H9 (cell line): ENCODE measurements around the gene ANXA9. TPM values are rescaled to one million over a fixed set of nuclear protein-coding genes. Genes with fewer than 3 reads are reported as not detected.

Source experiments
- DNase-seq: peaks from one replicate; pipeline ENCODE4 v3.0.0-alpha.2; 2017
- H2AFZ ChIP-seq: one replicate; pipeline ENCODE4 v1.6.1; 2013; ENCODE audit warnings: mild to moderate bottlenecking, low read length, control low read depth, moderate library complexity
- H2AK5ac ChIP-seq: 2 replicates; pipeline ENCODE4 v1.6.1; 2013; ENCODE audit warnings: low read length, control low read depth, mixed read lengths; ENCODE audit not compliant: insufficient read length
- H2BK120ac ChIP-seq: one replicate; pipeline ENCODE4 v1.6.1; 2013; ENCODE audit warnings: low read depth, mild to moderate bottlenecking, low read length, control low read depth, inconsistent platforms; ENCODE audit not compliant: poor library complexity, severe bottlenecking
- H2BK12ac ChIP-seq: 2 replicates; pipeline ENCODE4 v1.6.1; 2013; ENCODE audit warnings: low read length, control low read depth, mixed read lengths, low read depth; ENCODE audit not compliant: insufficient read length
- H2BK15ac ChIP-seq: 2 replicates; pipeline ENCODE4 v1.6.1; 2013; ENCODE audit warnings: low read depth, low read length, control low read depth
- H2BK20ac ChIP-seq: one replicate; pipeline ENCODE4 v1.6.1; 2013; ENCODE audit warnings: low read depth, mild to moderate bottlenecking, low read length, control low read depth, inconsistent platforms; ENCODE audit not compliant: poor library complexity, severe bottlenecking
- H2BK5ac ChIP-seq: 2 replicates; pipeline ENCODE4 v1.6.1; 2013; ENCODE audit warnings: low read length, control low read depth, mixed read lengths; ENCODE audit not compliant: insufficient read length
- H3K14ac ChIP-seq: 2 replicates; pipeline ENCODE4 v1.6.1; 2013; ENCODE audit warnings: low read length, control low read depth; ENCODE audit not compliant: insufficient read depth
- H3K18ac ChIP-seq: 2 replicates; pipeline ENCODE4 v1.6.1; 2013; ENCODE audit warnings: low read depth, mild to moderate bottlenecking, mixed read lengths, low read length, control low read depth; ENCODE audit not compliant: insufficient read length
- H3K23ac ChIP-seq: 2 replicates; pipeline ENCODE4 v1.6.1; 2013; ENCODE audit warnings: low read length, control low read depth, mixed read lengths, low read depth; ENCODE audit not compliant: insufficient read length
- H3K23me2 ChIP-seq: 2 replicates; pipeline ENCODE4 v1.6.1; 2013; ENCODE audit warnings: low read depth, mild to moderate bottlenecking, mixed read lengths, low read length, control low read depth; ENCODE audit not compliant: insufficient read length, poor library complexity, severe bottlenecking
- H3K27ac ChIP-seq: 2 replicates; pipeline ENCODE4 v1.5.1; 2013; ENCODE audit warnings: low read length, control low read depth, mixed read lengths, low read depth; ENCODE audit not compliant: insufficient read length
- H3K27me3 ChIP-seq: 2 replicates; pipeline ENCODE4 v1.6.1; 2013; ENCODE audit warnings: low read length, control low read depth, inconsistent platforms; ENCODE audit not compliant: insufficient read depth
- H3K4ac ChIP-seq: 2 replicates; pipeline ENCODE4 v1.6.1; 2013; ENCODE audit warnings: low read depth, mild to moderate bottlenecking, control low read depth, inconsistent platforms, low read length, moderate library complexity
- H3K4me1 ChIP-seq: 2 replicates; pipeline ENCODE4 v1.6.1; 2013; ENCODE audit warnings: low read length, control low read depth, inconsistent platforms; ENCODE audit not compliant: insufficient read depth
- H3K4me2 ChIP-seq: 2 replicates; pipeline ENCODE4 v1.6.1; 2013; ENCODE audit warnings: low read length, control low read depth, mixed read lengths; ENCODE audit not compliant: insufficient read length, insufficient read depth
- H3K56ac ChIP-seq: 2 replicates; pipeline ENCODE4 v1.6.1; 2013; ENCODE audit warnings: low read depth, mild to moderate bottlenecking, mixed read lengths, low read length, control low read depth; ENCODE audit not compliant: insufficient read length
- H3K79me1 ChIP-seq: 2 replicates; pipeline ENCODE4 v1.6.1; 2013; ENCODE audit warnings: low read depth, mild to moderate bottlenecking, moderate library complexity, low read length, control low read depth, inconsistent platforms; ENCODE audit not compliant: insufficient read depth, poor library complexity, severe bottlenecking
- H3K79me2 ChIP-seq: 2 replicates; pipeline ENCODE4 v1.6.1; 2013; ENCODE audit warnings: low read length, control low read depth, inconsistent platforms; ENCODE audit not compliant: insufficient read depth
- H3K9ac ChIP-seq: 2 replicates; pipeline ENCODE4 v1.6.1; 2013; ENCODE audit warnings: low read length, control low read depth, mixed read lengths; ENCODE audit not compliant: insufficient read length; ENCODE audit errors: extremely low read depth
- H3K9me3 ChIP-seq: one replicate; pipeline ENCODE4 v1.6.1; 2013; ENCODE audit warnings: low read depth, low read length, inconsistent platforms; ENCODE audit not compliant: control insufficient read depth
- H3T11ph ChIP-seq: one replicate; pipeline ENCODE4 v1.6.1; 2013; ENCODE audit warnings: mild to moderate bottlenecking, low read length, control low read depth, inconsistent platforms
- H4K20me1 ChIP-seq: one replicate; pipeline ENCODE4 v1.6.1; 2013; ENCODE audit not compliant: control insufficient read depth, insufficient read length, insufficient read depth
- H4K5ac ChIP-seq: 2 replicates; pipeline ENCODE4 v1.6.1; 2013; ENCODE audit warnings: low read depth, mild to moderate bottlenecking, mixed read lengths, low read length, control low read depth; ENCODE audit not compliant: insufficient read length
- H4K8ac ChIP-seq: replicated peaks from 2 replicates; pipeline ENCODE4 v1.6.1; 2013; ENCODE audit warnings: low read length, control low read depth, mixed read lengths, low read depth; ENCODE audit not compliant: insufficient read length
- H4K91ac ChIP-seq: 2 replicates; pipeline ENCODE4 v1.6.1; 2013; ENCODE audit warnings: low read depth, mild to moderate bottlenecking, moderate library complexity, mixed read lengths, low read length, control low read depth; ENCODE audit not compliant: insufficient read length
- H3K27ac Mint-ChIP-seq, 3 experiments: 2 replicates in 2 of 3; 3 replicates in 1 of 3; pipeline ENCODE4 v1.8.0; 2020 to 2021; ENCODE audit warnings: mixed read lengths in 3 of 3, mild to moderate bottlenecking in 1 of 3, moderate library complexity in 1 of 3
- H3K27me3 Mint-ChIP-seq: 2 replicates; pipeline ENCODE4 v1.8.0; 2021; ENCODE audit warnings: low read depth, mild to moderate bottlenecking, moderate library complexity, mixed read lengths
- H3K36me3 Mint-ChIP-seq, 3 experiments: 2 replicates in 2 of 3; 3 replicates in 1 of 3; pipeline ENCODE4 v1.8.0; 2020 to 2021; ENCODE audit warnings: low read depth in 3 of 3, mixed read lengths in 3 of 3; ENCODE audit not compliant: insufficient read depth in 1 of 3
- H3K4me1 Mint-ChIP-seq, 2 experiments: 2 replicates each; pipeline ENCODE4 v1.8.0; 2020; ENCODE audit warnings: mixed read lengths in 2 of 2
- H3K4me3 Mint-ChIP-seq, 2 experiments: 2 replicates in 1 of 2; 3 replicates in 1 of 2; pipeline ENCODE4 v1.8.0; 2020 to 2021; ENCODE audit warnings: mild to moderate bottlenecking in 2 of 2, mixed read lengths in 2 of 2, moderate library complexity in 1 of 2
- H3K9me3 Mint-ChIP-seq, 2 experiments: 2 replicates in 1 of 2; 3 replicates in 1 of 2; pipeline ENCODE4 v1.8.0; 2020; ENCODE audit warnings: mild to moderate bottlenecking in 2 of 2, mixed read lengths in 2 of 2, moderate library complexity in 1 of 2
- CTCF ChIP-seq: fragments of 200-600 bp; sonication (generic); conservative IDR thresholded peaks from 3 replicates; pipeline ENCODE4 v1.8.0; 2021; ENCODE audit warnings: antibody characterized with exemption, mild to moderate bottlenecking
- WGBS: extraction: QIAGEN DNeasy Blood & Tissue Kit; methylation state at CpG from one replicate; pipeline ENCODE4 v1.1.7; 2013; ENCODE audit warnings: missing lambda C conversion rate, low lambda C conversion rate, mixed read lengths; ENCODE audit not compliant: insufficient read length; ENCODE audit errors: extremely low coverage; 5-methylcytosine and 5-hydroxymethylcytosine counted together
- total RNA-seq: library from RNA; stranded (reverse); gene quantifications from 2 replicates; pipeline ENCODE4 v1.2.1, GENCODE V29; 2021

Gene ANXA9
- total RNA-seq, 1 experiment from 2014 or later, result 0.92 TPM

DNA sequence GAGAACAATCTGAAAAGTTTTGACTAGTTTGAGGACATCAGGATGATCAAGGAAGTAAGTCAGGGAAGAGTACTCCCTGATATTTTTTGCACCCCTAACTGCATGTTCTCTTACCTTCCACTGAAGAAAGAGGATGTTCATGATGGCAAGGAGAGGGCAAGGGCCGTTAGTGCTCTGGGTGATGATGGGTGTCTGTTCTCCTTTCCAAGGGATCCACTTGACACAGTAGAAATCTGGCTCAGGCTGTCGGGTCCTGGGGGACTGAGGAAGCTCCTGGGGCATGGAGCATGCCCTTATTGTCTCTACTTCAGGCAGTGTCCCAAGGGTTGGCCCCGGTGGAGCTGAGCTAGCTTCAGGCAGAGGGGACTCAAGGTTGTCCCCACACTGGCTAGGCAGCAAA is 20.0 kb downstream of the ANXA9 start:
- H3K4me1 Mint-ChIP-seq, result peaks cover 18 to 24% of the 10 kb centered on the region in 2 experiments
- Histone ChIP-seq H3K79me2 (no peaks in the 10 kb centered on the region), H3K23me2 (peaks cover 4% of the 10 kb centered on the region), H2AK5ac (no peak overlapping the region), H3K9ac (no peak overlapping the region), H3K18ac (no peak overlapping the region), H3K4ac (no peak overlapping the region), H2BK20ac (no peak overlapping the region), H2BK5ac (no peak overlapping the region), H3K27me3 (no peaks in the 10 kb centered on the region), H4K8ac (no peak overlapping the region), H4K5ac (no peak overlapping the region), H3K23ac (no peak overlapping the region), H2BK15ac (no peak overlapping the region), H2AFZ (no peak overlapping the region), H2BK12ac (no peak overlapping the region), H3K4me2 (no peak overlapping the region), H3K4me1 (peaks cover 3% of the 10 kb centered on the region; the same call in 1 of the 2 replicates), H4K91ac (no peak overlapping the region), H3K14ac (no peak overlapping the region), H3K27ac (no peak overlapping the region), H2BK120ac (no peak overlapping the region), H3K9me3 (no peaks in the 10 kb centered on the region), H3K79me1 (no peaks in the 10 kb centered on the region), H3T11ph (no peak overlapping the region), H3K56ac (no peak overlapping the region), H4K20me1 (no peaks in the 10 kb centered on the region)
- TF ChIP-seq CTCF, result no peak
- H3K36me3 Mint-ChIP-seq, result peaks cover 0 to 10% (median 5%) of the 10 kb centered on the region in 3 experiments; a peak in 2 of 7 replicates
- H3K27me3 Mint-ChIP-seq, result no peaks in the 10 kb centered on the region; the same call in 1 of the 2 replicates
- H3K9me3 Mint-ChIP-seq, result no peaks in the 10 kb centered on the region
- WGBS, result no CpG with 5 or more reads among the region's 3 CpGs
- no peak for DNase-seq
- H3K4me3 Mint-ChIP-seq, result no peak overlapping the region; a peak in 1 of 5 replicates
- H3K27ac Mint-ChIP-seq, result 0 out of 7 replicates have a peak overlapping the region, but pooled peaks of 1 of the 3 experiments have one; percentile 21
